Measurements from ENCODE around the gene LCN9.

DNA sequence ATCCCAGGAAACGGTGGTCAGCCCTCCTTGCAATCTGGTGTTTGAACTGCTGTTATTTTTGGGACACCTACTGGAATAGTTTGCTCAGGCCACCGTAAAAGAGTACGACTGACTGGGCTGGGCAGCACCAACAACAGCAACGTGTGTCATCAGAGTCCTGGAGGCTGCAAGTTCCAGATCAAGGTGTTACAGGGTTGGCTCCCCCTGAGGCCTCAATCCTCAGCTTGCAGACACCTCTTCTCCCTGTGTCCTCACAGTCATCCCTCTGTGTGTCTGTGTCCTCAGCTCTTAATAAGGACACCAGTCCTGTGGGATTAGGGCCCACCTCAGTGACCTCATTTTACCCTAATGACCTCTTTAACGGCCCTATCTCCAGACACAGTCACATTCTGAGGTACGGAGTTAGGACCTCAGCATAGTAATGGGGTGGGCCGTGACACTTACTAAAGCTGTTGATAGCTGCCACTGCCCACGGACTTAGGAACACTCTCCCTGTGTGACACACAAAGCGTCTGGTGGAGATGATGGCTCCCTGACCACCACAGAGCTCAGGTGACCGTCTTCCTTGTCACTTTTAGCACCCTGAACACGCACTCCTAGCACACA lies 40.6 kb upstream of the LCN9 start:
- TF ChIP-seq, protein P1, sequence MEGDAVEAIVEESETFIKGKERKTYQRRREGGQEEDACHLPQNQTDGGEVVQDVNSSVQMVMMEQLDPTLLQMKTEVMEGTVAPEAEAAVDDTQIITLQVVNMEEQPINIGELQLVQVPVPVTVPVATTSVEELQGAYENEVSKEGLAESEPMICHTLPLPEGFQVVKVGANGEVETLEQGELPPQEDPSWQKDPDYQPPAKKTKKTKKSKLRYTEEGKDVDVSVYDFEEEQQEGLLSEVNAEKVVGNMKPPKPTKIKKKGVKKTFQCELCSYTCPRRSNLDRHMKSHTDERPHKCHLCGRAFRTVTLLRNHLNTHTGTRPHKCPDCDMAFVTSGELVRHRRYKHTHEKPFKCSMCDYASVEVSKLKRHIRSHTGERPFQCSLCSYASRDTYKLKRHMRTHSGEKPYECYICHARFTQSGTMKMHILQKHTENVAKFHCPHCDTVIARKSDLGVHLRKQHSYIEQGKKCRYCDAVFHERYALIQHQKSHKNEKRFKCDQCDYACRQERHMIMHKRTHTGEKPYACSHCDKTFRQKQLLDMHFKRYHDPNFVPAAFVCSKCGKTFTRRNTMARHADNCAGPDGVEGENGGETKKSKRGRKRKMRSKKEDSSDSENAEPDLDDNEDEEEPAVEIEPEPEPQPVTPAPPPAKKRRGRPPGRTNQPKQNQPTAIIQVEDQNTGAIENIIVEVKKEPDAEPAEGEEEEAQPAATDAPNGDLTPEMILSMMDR (IDR thresholded peaks at IDR 0.05; ENCODE audit: insufficient read depth, low read depth, low read length) = no peak
- TF ChIP-seq EZH2 (IDR thresholded peaks at IDR 0.05; ENCODE audit: insufficient read depth, low read length) = no peak
